ENCODE results near the gene CPN1.

- TF ChIP-seq CTCF (IDR thresholded peaks at IDR 0.05 in 2 of 3, conservative IDR thresholded peaks at IDR 0.05 in 1 of 3; ENCODE audit: control insufficient read depth in 2 of 3, extremely low read depth in 1 of 3, insufficient read depth in 1 of 3, low read depth in 3 of 3, low read length in 3 of 3) (no peak), CEBPB (IDR thresholded peaks at IDR 0.05; ENCODE audit: borderline replicate concordance in 1 of 2, low read depth in 2 of 2, low read length in 2 of 2) (no peak)
Measured at GRCh38 chr10:100085596-100085995, 3.9 kb upstream of the CPN1 start.

All from GM12878 (cell line).